ENCODE results near the gene HSH2D. TPM values are rescaled to one million over a fixed set of nuclear protein-coding genes. Genes with fewer than 3 reads are reported as not detected.

HSH2D gene
- total and polyA plus RNA-seq, 2 of the 13 experiments (the other 11 are each of a cell fraction or from before 2014, with no cell fraction given): 0.69 to 3.2 TPM

DNA sequence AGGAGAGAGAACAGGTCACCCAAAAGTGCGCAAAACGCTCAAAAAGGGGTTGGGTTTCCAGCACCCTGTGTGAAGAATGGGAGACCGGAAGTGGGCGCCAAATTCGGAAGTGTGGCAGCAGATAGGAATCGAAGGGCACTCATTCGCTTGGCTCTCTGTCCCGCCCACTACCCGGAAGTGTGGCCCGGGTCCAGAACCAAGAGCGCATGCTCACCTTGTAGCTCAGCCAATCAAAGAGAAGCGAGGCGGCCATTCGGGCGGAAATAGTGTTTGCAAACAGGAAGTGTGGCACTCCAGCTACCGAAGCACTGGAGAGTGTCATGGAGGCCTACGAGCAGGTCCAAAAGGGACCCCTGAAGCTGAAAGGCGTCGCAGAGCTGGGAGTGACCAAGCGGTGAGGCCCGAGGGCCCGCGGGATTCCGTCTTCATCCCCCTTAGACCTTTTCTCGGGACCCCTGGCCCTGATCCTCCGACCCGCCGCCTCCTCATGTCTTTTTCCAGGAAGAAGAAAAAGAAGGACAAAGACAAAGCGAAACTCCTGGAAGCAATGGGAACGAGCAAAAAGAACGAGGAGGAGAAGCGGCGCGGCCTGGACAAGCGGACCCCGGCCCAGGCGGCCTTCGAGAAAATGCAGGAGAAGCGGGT is 41.8 kb downstream of the HSH2D start, which contains the start of gene FAM32A (continued):
- TF ChIP-seq, protein P1, sequence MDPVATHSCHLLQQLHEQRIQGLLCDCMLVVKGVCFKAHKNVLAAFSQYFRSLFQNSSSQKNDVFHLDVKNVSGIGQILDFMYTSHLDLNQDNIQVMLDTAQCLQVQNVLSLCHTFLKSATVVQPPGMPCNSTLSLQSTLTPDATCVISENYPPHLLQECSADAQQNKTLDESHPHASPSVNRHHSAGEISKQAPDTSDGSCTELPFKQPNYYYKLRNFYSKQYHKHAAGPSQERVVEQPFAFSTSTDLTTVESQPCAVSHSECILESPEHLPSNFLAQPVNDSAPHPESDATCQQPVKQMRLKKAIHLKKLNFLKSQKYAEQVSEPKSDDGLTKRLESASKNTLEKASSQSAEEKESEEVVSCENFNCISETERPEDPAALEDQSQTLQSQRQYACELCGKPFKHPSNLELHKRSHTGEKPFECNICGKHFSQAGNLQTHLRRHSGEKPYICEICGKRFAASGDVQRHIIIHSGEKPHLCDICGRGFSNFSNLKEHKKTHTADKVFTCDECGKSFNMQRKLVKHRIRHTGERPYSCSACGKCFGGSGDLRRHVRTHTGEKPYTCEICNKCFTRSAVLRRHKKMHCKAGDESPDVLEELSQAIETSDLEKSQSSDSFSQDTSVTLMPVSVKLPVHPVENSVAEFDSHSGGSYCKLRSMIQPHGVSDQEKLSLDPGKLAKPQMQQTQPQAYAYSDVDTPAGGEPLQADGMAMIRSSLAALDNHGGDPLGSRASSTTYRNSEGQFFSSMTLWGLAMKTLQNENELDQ (CRISPR knock-in tag; IDR thresholded peaks at IDR 0.05; ENCODE audit: borderline replicate concordance): no peak
- TF ChIP-seq ZMAT3 (CRISPR knock-in tag; conservative IDR thresholded peaks at IDR 0.05): no peak
- no peak for TF ChIP-seq FLYWCH1 (CRISPR knock-in tag; IDR thresholded peaks at IDR 0.05)
- TF ChIP-seq MXI1 (IDR thresholded peaks at IDR 0.05; ENCODE audit: borderline replicate concordance, low read depth, low read length): peak; percentile 71; the same call in 1 of the 3 replicates
- no peak for TF ChIP-seq CHCHD3 (CRISPR knock-in tag; IDR thresholded peaks at IDR 0.05)
- TF ChIP-seq ZNF660 (CRISPR knock-in tag; IDR thresholded peaks at IDR 0.05; ENCODE audit: borderline replicate concordance, low read depth): no peak
- no peak for TF ChIP-seq ZNF75D (CRISPR knock-in tag; IDR thresholded peaks at IDR 0.05; ENCODE audit: borderline replicate concordance)
- TF ChIP-seq, protein P2, sequence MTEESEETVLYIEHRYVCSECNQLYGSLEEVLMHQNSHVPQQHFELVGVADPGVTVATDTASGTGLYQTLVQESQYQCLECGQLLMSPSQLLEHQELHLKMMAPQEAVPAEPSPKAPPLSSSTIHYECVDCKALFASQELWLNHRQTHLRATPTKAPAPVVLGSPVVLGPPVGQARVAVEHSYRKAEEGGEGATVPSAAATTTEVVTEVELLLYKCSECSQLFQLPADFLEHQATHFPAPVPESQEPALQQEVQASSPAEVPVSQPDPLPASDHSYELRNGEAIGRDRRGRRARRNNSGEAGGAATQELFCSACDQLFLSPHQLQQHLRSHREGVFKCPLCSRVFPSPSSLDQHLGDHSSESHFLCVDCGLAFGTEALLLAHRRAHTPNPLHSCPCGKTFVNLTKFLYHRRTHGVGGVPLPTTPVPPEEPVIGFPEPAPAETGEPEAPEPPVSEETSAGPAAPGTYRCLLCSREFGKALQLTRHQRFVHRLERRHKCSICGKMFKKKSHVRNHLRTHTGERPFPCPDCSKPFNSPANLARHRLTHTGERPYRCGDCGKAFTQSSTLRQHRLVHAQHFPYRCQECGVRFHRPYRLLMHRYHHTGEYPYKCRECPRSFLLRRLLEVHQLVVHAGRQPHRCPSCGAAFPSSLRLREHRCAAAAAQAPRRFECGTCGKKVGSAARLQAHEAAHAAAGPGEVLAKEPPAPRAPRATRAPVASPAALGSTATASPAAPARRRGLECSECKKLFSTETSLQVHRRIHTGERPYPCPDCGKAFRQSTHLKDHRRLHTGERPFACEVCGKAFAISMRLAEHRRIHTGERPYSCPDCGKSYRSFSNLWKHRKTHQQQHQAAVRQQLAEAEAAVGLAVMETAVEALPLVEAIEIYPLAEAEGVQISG (CRISPR knock-in tag; IDR thresholded peaks at IDR 0.05): peak; percentile 88
- peak; percentile 88 for TF ChIP-seq PHF8 (CRISPR knock-in tag; IDR thresholded peaks at IDR 0.05)
- TF ChIP-seq, protein P3, sequence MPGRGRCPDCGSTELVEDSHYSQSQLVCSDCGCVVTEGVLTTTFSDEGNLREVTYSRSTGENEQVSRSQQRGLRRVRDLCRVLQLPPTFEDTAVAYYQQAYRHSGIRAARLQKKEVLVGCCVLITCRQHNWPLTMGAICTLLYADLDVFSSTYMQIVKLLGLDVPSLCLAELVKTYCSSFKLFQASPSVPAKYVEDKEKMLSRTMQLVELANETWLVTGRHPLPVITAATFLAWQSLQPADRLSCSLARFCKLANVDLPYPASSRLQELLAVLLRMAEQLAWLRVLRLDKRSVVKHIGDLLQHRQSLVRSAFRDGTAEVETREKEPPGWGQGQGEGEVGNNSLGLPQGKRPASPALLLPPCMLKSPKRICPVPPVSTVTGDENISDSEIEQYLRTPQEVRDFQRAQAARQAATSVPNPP (CRISPR knock-in tag; IDR thresholded peaks at IDR 0.05): no peak
- TF ChIP-seq, protein P4, sequence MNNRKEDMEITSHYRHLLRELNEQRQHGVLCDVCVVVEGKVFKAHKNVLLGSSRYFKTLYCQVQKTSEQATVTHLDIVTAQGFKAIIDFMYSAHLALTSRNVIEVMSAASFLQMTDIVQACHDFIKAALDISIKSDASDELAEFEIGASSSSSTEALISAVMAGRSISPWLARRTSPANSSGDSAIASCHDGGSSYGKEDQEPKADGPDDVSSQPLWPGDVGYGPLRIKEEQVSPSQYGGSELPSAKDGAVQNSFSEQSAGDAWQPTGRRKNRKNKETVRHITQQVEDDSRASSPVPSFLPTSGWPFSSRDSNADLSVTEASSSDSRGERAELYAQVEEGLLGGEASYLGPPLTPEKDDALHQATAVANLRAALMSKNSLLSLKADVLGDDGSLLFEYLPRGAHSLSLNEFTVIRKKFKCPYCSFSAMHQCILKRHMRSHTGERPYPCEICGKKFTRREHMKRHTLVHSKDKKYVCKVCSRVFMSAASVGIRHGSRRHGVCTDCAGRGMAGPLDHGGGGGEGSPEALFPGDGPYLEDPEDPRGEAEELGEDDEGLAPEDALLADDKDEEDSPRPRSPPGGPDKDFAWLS (CRISPR knock-in tag; IDR thresholded peaks at IDR 0.05; ENCODE audit: borderline replicate concordance): no peak
- TF ChIP-seq ATF1 (CRISPR knock-in tag; IDR thresholded peaks at IDR 0.05): peak; percentile 39; the same call in 1 of the 2 replicates
- no peak for TF ChIP-seq TP53 (CRISPR knock-in tag; conservative IDR thresholded peaks at IDR 0.05)
- TF ChIP-seq ZNF343 (CRISPR knock-in tag; IDR thresholded peaks at IDR 0.05): no peak; the same call in 1 of the 2 replicates
- peak; percentile 77 for TF ChIP-seq POGZ (CRISPR knock-in tag; IDR thresholded peaks at IDR 0.05)
- no peak for TF ChIP-seq TBP (CRISPR knock-in tag; IDR thresholded peaks at IDR 0.05)
- TF ChIP-seq SNRNP70 (IDR thresholded peaks at IDR 0.05; ENCODE audit: low read depth, low read length): no peak
- no peak for TF ChIP-seq ZNF564 (CRISPR knock-in tag; IDR thresholded peaks at IDR 0.05)
- no peak; the same call in 1 of the 2 replicates for TF ChIP-seq RXRA (CRISPR knock-in tag; IDR thresholded peaks at IDR 0.05)
- no peak for TF ChIP-seq ZNF224 (CRISPR knock-in tag; IDR thresholded peaks at IDR 0.05)
- TF ChIP-seq JUND (CRISPR knock-in tag; IDR thresholded peaks at IDR 0.05): no peak
- TF ChIP-seq SPEN (CRISPR knock-in tag; IDR thresholded peaks at IDR 0.05; ENCODE audit: low read depth): no peak; the same call in 1 of the 2 replicates
- no peak for TF ChIP-seq PLRG1 (conservative IDR thresholded peaks at IDR 0.05)
- TF ChIP-seq HMG20B (CRISPR knock-in tag; conservative IDR thresholded peaks at IDR 0.05): no peak
